Gastrocnemius medialis (tissue), 4 donors: ENCODE results near the gene PYY.
"Not testable (repeated sequence)": the region's sequence is repeated elsewhere in the genome, so short reads cannot be mapped to it uniquely, and the experiment has no call there.

Experiments
- POLR2A ChIP-seq, 2 donors: fragments of 450-650 bp; IDR thresholded peaks; one replicate each; pipeline ENCODE4 v1.6.1; 2017; ENCODE audit warnings: antibody characterized with exemption in 2 of 2, mild to moderate bottlenecking in 2 of 2, moderate library complexity in 2 of 2
- TF ChIP-seq, protein P1 (sequence below), 5 experiments: fragments of 450-650 bp in 3 of 5; fragments of 200-600 bp in 2 of 5; sonication (generic) in 2 of 5; IDR thresholded peaks in 4 of 5; conservative IDR thresholded peaks in 1 of 5; 1 replicate in 4 of 5; 2 replicates in 1 of 5; pipeline ENCODE4 v1.5.1; 2016 to 2019; ENCODE audit warnings: antibody characterized with exemption in 5 of 5, mild to moderate bottlenecking in 3 of 5, moderate library complexity in 3 of 5

GRCh38 chr17:43927929-43928328 lies 25.8 kb downstream of the PYY start:
- TF ChIP-seq, protein P1, sequence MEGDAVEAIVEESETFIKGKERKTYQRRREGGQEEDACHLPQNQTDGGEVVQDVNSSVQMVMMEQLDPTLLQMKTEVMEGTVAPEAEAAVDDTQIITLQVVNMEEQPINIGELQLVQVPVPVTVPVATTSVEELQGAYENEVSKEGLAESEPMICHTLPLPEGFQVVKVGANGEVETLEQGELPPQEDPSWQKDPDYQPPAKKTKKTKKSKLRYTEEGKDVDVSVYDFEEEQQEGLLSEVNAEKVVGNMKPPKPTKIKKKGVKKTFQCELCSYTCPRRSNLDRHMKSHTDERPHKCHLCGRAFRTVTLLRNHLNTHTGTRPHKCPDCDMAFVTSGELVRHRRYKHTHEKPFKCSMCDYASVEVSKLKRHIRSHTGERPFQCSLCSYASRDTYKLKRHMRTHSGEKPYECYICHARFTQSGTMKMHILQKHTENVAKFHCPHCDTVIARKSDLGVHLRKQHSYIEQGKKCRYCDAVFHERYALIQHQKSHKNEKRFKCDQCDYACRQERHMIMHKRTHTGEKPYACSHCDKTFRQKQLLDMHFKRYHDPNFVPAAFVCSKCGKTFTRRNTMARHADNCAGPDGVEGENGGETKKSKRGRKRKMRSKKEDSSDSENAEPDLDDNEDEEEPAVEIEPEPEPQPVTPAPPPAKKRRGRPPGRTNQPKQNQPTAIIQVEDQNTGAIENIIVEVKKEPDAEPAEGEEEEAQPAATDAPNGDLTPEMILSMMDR (IDR thresholded peaks at IDR 0.05 in 4 of 5, conservative IDR thresholded peaks at IDR 0.05 in 1 of 5): not testable (repeated sequence)
- TF ChIP-seq POLR2A (IDR thresholded peaks at IDR 0.05): not testable (repeated sequence)
